Myocyte (in vitro differentiated cells): Measurements from ENCODE around the gene LTK. TPM values are rescaled to one million over a fixed set of nuclear protein-coding genes. Genes with fewer than 3 reads are reported as not detected.

Source experiments
- DNase-seq: peaks from one replicate; pipeline ENCODE4 v3.0.0-alpha.2; 2012; ENCODE audit warnings: low read depth
- polyA plus RNA-seq: library from polyadenylated mRNA; unstranded; fragments of >200 nt; gene quantifications from one replicate; pipeline ENCODE4 v1.2.1, GENCODE V29; 2012; ENCODE audit warnings: missing spikeins
- total RNA-seq: library from RNA; depleted of rRNA; stranded (reverse); fragments of >200 nt; gene quantifications from 2 replicates; pipeline ENCODE4 v1.2.3, GENCODE V29; 2014

The LTK gene
- total RNA-seq = 6.4 and 6.6 TPM in 2 replicates
- 0.77 TPM for polyA plus RNA-seq

DNA sequence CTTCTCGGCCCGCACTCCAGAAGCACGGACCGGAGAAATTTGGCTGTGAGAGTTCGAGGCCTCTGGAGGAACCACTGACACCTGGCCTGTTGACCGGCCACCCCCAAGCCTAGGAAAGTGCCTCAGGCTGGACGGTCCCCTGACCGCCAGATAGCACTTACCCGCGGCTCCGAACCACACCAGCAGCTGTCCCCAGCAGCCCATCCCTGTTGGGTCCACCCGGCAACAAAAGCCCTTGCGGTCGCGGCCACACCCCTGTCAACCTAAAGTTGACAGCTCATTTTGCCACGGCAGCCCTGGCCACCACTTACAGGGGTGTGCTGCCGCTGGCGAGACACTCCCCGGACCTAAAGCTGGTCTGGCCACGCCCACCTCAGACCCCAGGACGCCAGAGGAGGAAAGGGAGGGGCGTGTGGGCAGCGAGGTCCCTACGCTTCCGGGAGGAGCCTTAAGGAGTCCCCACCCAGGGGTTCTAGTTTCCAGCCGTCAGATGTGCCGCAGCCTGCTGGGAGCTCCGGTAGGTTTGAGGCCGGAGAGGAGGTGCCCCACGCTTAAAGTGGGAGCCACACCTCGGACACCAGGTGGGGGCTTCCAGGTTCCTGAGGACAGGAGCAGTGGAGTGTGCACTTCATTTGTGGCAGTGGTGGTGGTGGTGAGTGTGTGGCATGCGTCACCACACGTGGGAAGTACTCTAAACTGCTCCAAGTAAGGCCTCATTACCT, at the start of gene LTK:
LTK (minus strand) TSS at position 322 of the 722 bp plus-strand sequence; CDS start at position 204, 118 bp downstream.
- DNase-seq = peak; percentile 95

- no peak for DNase-seq
These were observed 49.2 kb upstream of the LTK start for GRCh38 chr15:41562784-41563198.

GRCh38 chr15:41562244-41562643, 48.6 kb upstream of the LTK start:
- no peak for DNase-seq

DNA sequence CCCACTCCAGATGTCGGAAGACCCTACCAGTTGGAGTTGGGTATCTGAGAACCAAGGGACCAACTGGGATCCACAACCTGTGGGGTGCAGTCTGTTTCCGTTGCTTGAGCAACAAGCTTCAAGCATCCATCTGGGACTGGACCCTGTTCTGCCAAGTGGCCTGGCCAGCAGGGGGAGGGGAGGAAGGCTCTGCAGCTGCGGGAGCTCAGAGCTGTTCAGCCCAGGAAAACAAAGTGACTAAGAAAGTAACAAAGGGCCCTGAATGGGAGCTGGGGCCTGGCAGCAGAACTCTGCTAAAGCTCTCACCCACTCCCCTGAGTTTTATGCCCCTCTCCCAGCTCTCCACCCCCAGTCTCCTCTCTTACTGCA, 48.1 kb upstream of the LTK start:
- no peak for DNase-seq

DNA sequence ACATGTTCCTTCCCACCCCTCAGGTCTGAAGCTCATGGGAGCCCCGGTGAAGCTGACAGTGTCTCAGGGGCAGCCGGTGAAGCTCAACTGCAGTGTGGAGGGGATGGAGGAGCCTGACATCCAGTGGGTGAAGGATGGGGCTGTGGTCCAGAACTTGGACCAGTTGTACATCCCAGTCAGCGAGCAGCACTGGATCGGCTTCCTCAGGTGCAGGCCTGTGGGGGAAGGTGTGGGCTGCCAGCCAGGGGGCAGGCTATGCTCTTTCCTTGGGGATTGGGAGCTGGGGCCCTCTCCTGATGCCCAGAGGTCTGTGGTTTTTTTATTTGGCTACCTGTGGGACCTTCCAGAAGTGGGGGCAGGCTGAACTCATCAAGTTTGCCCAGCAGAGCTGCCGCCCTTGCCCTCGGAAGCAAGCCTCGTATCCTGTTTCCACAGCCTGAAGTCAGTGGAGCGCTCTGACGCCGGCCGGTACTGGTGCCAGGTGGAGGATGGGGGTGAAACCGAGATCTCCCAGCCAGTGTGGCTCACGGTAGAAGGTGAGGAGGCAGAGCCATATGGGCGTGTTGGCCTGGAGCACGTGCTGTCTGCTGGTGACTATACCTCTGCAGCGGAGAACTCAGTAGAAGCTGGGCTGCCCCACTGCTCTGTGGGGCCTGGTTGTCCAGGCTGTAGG, 47.6 kb upstream of the LTK start:
- DNase-seq = no peak

DNA sequence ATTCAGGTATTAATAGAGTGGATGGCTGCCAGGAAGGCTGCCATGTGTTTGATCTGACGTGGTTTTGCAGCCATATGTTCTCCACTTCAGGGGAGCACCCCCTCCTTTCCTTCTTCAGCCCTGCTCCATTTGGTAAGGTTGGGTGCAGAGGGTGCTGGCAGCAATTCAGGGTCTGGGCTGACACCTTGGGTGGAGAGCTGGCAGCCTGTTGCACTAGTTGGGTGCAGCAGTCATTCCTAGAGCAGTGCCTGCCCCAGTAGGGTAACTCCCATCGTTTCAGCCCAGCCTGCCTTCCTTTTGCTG, 46.9 kb upstream of the LTK start:
- no peak for DNase-seq

DNA sequence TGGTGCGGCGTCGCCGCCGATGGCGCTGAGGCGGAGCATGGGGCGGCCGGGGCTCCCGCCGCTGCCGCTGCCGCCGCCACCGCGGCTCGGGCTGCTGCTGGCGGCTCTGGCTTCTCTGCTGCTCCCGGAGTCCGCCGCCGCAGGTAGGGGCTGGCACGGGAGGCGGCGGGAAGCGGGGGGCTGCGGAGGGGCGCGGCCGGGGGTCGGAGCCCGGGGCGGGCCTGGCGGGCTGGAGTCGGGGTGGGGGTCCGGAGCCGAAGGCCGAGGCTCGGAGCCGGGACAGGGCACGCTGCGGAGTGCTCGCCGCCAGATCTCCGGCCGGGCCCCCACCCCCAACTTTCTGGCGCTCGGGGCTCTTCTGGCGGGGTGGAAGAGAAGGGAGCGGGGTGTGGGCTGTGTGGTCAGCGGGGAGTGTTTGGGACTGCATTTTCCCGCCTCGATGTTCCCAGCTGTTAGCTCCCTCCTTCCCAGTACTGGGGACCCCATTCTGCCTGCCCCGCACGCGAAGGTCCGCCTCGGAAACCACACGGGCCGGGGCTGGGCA, 45.7 kb upstream of the LTK start:
- DNase-seq = no peak

GRCh38 chr15:41558400-41559238, 45.0 kb upstream of the LTK start, which contains the start of gene TYRO3:
TYRO3 (plus strand) TSS chr15:41559212; CDS start chr15:41559258, 46 bp downstream.
- peak; percentile 50 for DNase-seq

DNA sequence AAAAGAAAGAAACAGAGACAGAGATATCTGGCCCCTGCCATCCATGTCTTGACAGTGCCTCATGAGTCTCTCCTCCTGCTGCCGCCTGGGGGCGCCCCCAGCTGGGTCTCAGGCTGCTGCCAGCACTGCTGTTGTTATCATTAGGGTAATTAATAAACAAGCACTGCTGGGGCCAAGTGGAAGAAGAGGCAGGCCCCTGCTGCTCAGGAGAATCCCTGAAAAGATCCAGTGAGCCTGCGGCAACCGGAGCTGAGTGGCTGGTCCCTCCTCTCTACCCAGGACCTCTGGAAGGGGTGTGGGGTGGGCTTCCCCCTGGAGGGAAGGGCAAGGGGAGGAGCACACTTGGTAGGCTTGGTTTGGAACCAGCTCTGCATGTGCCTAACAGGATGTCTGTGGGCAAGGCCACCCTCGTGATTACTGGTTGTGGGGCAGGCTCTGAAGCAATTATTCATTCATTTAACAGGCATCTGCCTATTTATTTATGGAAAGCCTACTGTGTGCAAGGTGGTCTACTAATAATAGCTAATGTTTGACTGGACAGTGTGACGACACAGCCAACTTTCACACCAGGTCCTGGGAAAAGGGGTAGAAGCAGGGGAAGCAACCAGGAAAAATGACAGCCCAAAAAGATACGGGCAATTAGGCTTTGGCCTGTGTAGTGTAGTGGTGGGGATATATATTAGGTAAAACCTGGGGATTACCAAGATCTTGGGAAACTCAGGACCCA, 44.2 kb upstream of the LTK start:
- DNase-seq = peak; percentile 64

- DNase-seq = no peak
These were observed 43.0 kb upstream of the LTK start for GRCh38 chr15:41556677-41557076.

DNA sequence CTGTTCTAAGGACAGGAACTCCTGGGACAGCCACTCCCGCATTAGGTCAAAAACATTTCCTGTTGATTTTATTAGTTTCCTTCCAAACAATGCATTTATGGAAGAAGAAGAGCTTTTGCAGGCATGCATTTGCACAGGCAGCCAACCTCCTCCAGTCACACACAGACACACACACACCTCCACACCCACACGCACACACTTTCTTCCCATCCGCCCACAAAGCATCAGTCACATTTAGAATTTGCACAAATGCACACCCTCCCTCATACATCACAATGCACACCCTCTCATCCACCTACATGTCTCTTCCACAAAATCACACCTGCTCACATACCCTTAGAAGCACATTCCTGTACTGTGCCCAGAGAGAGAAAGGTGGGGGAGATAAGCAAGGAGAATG, 41.3 kb upstream of the LTK start:
- DNase-seq = no peak

- peak; percentile 18 for DNase-seq
These were observed 40.7 kb upstream of the LTK start for GRCh38 chr15:41554343-41554742.

- DNase-seq = no peak
These were observed 40.1 kb upstream of the LTK start for GRCh38 chr15:41553731-41554130.

DNA sequence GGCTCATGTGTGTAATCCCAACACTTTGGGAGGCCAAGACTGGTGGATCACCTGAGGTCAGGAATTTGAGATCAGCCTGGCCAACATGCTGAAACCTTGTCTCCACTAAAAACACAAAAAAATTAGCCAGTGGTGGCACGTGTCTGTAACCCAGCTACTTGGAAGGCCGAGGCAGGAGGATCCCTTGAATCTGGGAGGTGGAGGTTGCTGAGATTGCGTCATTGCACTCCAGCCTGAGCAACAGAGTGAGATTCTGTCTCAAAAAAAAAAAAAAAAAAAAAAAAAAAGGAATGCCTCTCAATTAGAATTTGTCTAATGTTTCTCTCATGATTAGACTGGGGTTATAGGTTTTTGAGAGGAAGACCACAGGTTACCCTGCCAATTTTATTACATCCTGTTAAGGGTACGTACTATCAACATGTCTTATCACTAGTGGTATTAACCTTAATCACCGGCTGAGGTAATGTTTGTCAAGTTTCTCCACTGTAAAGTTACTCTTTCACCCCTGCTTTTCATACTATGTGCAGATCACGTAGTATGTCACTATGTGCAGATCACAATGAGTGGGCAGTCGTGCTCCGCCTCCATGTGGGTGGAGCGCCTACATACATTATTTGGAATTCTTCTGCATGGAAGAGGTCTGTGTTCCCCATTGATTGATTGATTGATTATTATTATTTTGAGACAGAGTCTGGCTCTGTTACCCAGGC, 36.6 kb upstream of the LTK start:
- no peak for DNase-seq

DNA sequence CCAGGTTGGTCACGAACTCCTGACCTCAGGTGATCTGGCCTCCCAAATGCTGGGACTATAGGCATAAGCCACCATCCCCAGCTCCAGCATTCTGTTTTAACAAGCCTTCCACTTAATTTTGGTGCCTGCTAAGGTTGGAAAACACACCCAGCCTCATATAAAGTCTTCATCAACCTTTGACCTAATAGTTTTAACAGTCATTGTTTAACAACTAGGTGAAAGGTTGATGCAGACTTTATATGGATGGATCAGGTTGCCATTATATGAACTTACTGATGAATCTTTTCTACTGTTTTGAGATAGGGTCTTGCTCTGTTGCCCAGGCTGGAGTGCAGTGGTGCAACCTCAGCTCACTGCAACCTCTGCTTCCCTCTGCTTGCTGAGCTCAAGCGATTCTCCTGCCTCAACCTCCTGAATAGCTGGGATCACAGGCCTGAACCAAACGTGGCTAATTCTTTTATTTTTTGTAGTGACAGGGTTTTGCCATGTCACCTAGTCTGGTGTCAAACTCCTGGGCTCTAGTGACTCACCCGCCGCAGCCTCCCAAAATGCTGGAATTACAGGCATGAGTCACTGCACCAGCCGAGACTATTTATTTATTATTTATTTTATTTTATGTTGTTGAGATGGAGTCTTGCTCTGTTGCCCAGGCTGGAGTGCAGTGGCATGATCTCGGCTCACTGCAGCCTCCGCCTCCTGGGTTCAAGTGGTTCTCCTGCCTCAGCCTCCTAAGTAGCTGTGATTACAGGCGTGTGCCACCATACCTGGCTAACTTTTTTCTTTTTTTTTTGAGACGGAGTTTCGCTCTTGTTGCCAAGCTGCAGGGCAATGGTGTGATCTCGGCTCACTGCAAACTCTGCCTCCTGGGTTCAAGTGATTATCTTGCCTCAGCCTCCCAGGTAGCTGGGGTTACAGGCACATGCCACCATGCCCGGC, 33.5 kb upstream of the LTK start:
- peak; percentile 71 for DNase-seq

DNA sequence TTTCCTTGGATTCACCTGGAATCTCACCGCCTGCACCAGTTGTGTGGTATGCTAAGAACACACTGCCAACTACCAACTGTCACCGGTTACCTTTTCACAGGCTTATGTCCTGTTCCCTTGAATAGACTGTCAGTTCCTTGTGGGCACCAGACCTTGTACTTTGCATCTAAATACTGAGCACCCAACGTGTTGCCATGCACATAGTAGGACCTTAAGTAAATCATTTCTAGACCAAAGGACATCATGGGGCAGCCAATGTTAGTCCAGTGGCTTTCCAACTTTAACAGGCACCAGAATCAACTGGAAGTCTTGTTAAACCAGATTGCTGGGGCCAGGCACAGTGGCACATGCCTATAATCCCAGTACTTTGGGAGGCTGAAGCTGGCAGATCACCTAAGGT, 31.6 kb upstream of the LTK start:
- DNase-seq = no peak

GRCh38 chr15:41544650-41545015, 31.0 kb upstream of the LTK start:
- DNase-seq = no peak

DNA sequence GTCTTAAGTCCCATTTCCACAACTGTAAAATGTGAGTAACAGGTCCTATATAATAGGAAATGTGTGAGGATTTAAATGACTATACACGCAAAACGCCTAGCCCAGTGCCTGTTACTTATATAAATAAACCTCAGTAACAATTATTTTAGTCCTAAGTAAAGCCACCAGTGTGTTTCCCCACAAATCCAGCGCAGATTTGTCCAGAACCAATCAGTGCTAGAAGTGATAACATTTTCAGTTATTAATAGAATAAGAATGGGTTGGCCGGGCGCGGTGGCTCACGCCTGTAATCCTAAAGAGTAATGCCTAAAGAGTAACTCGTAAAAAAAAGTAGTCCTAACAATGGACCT, 29.9 kb upstream of the LTK start:
- DNase-seq = no peak

DNA sequence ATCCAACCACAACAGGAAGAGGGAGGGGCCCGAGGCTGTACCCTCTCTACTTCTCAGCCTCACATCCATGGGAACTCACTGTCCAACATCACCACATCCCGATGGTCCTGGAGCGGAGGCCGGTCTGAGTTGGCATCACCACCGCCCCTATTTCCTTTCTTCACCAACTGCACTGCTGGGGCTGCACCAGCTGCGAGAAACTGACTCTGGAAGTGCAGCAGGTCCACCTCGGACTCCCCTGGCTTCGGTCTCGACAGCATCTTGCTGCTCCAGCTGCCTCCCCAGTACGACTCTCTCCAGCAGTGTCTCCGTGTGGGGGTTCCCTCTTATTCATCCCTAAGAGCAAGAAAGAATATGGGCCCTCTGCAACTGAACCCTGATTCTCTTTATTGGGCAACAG, 23.2 kb upstream of the LTK start:
- DNase-seq = no peak

- DNase-seq = no peak
These were observed 21.9 kb upstream of the LTK start for GRCh38 chr15:41535544-41535943.
